ENCODE results near the gene C2orf74.
"Not testable (repeated sequence)": the region's sequence is repeated elsewhere in the genome, so short reads cannot be mapped to it uniquely, and the experiment has no call there.

C2orf74 gene

GRCh38 chr2:61161888-61162287 is at the start of gene C2orf74:
Gene C2orf74, plus strand, starts transcription at chr2:61162188. Its CDS starts 327 bp downstream, at chr2:61162515.
- DNase-seq (ENCODE audit: low spot score) = no peak

- no peak for DNase-seq (ENCODE audit: low spot score)
These were observed 47.8 kb upstream of the C2orf74 start for GRCh38 chr2:61114147-61114546.

- no peak for DNase-seq (ENCODE audit: low spot score)
These were observed 45.7 kb upstream of the C2orf74 start for GRCh38 chr2:61116302-61116701.

- no peak for DNase-seq (ENCODE audit: low spot score)
These were observed 44.5 kb upstream of the C2orf74 start for GRCh38 chr2:61117534-61117933.

- no peak for DNase-seq (ENCODE audit: low spot score)
These were observed 36.8 kb upstream of the C2orf74 start for GRCh38 chr2:61125123-61125710.

- DNase-seq (ENCODE audit: low spot score) = no peak
These were observed 36.2 kb upstream of the C2orf74 start for GRCh38 chr2:61125798-61126197.

- not testable (repeated sequence) for DNase-seq (ENCODE audit: low spot score)
These were observed 33.9 kb upstream of the C2orf74 start for GRCh38 chr2:61128122-61128521.

GRCh38 chr2:61134141-61134540 is 27.8 kb upstream of the C2orf74 start:
- peak; percentile 75 for DNase-seq (ENCODE audit: low spot score)

GRCh38 chr2:61135510-61135909 is 26.5 kb upstream of the C2orf74 start:
- peak; percentile 71 for DNase-seq (ENCODE audit: low spot score)

GRCh38 chr2:61138859-61139258 is 23.1 kb upstream of the C2orf74 start:
- no peak for DNase-seq (ENCODE audit: low spot score)

- DNase-seq (ENCODE audit: low spot score) = no peak
These were observed 20.8 kb upstream of the C2orf74 start for GRCh38 chr2:61141151-61141550.

- DNase-seq (ENCODE audit: low spot score) = peak; percentile 97
These were observed 17.2 kb upstream of the C2orf74 start for GRCh38 chr2:61144697-61145268.

GRCh38 chr2:61145990-61146389 is 16.0 kb upstream of the C2orf74 start:
- DNase-seq (ENCODE audit: low spot score) = no peak

GRCh38 chr2:61148091-61148490 is 13.9 kb upstream of the C2orf74 start:
- not testable (repeated sequence) for DNase-seq (ENCODE audit: low spot score)

GRCh38 chr2:61149074-61149473 is 12.9 kb upstream of the C2orf74 start:
- no peak for DNase-seq (ENCODE audit: low spot score)

- no peak for DNase-seq (ENCODE audit: low spot score)
These were observed 10.6 kb upstream of the C2orf74 start for GRCh38 chr2:61151436-61151835.

- DNase-seq (ENCODE audit: low spot score) = no peak
These were observed 4.5 kb upstream of the C2orf74 start for GRCh38 chr2:61157371-61158003.

- DNase-seq (ENCODE audit: low spot score) = no peak
These were observed 3.5 kb upstream of the C2orf74 start for GRCh38 chr2:61158356-61158955.

GRCh38 chr2:61162721-61163120 is 733 bp downstream of the C2orf74 start:
- DNase-seq (ENCODE audit: low spot score) = no peak

- not testable (repeated sequence) for DNase-seq (ENCODE audit: low spot score)
These were observed 3.1 kb downstream of the C2orf74 start for GRCh38 chr2:61165082-61165481.

GRCh38 chr2:61165946-61166345 is 4.0 kb downstream of the C2orf74 start:
- DNase-seq (ENCODE audit: low spot score) = no peak

GRCh38 chr2:61167579-61167978 is 5.6 kb downstream of the C2orf74 start:
- DNase-seq (ENCODE audit: low spot score) = no peak

GRCh38 chr2:61172671-61173070 is 10.7 kb downstream of the C2orf74 start:
- no peak for DNase-seq (ENCODE audit: low spot score)
